Stimulated activated CD8-positive, alpha-beta memory T cell treated with anti-CD3 and anti-CD28 coated beads, Interleukin-4, amount 100 ng/mL, for 24 hours (primary cell): Measurements from ENCODE around the gene GAL3ST2.
A peak's percentile ranks its signal among the peaks of the same experiment; 100 is the strongest.
"Not testable (repeated sequence)": the region's sequence is repeated elsewhere in the genome, so short reads cannot be mapped to it uniquely, and the experiment has no call there.

Experiments used
- DNase-seq: peaks from one replicate; pipeline ENCODE4 v3.0.0-alpha.2; 2020; ENCODE audit warnings: low read depth

The GAL3ST2 gene

DNA sequence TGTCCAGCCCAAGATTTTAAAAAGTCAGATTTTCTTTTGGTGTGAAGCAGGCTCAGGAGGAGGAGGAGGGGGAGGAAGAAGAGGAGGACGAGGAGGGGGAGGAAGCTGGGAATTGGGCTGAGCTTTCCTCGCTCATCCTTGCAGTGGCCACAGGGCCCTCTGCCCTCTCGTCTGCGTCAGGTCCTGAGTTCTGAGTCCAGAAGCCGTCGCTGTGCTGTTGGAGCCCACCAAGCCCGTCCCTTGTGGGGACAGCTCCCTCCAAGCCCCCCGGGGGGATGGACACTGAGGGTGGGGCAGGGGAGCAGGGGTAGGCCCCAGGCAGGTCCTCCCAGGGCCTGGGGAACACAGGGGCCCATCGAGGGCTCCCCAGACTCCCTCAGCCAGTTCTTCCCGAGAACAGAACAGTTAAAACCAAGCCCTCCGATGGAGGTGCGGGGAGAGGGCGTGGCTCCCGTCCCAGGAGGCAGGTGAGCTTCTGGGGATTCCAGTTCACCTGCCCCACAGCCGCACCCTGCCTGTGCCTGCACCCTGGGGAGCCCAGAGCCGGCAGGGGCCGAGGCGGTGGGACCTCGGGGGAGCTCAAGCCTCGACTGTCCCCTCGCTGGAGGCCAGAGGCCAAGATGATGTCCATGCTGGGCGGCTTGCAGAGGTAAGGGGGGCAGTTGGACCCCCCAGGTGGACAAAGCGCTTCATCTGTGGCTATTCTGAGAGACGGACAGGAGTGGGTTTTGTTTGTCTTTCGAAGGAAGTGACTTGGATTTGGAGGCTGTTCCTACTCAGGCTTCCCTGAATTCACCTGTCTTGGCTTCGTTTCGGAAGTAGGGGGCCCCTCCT, at the start of gene GAL3ST2:
Gene GAL3ST2, plus strand, starts transcription at position 487 of the 834 bp plus-strand sequence. Its CDS starts 134 bp downstream, at position 621.
- DNase-seq: no peak

DNA sequence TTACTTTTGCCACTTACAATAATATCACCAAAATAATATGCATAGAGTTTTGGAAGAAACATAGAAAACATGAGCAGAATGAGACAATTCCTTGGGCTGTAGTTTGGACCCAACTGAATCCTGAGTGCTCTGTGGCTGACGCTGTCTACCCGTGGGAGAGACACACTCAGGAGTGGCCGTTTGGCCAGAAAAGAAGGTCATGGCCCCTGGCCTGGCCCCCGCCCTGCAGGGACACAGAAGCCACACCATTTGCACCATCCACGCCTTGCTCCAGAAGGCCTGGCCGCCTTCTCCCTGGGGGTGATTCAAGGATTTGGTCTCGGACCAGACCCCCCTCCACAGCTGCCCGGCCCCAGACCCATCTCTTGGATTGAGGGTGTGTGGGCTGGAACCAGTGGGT, 48.6 kb upstream of the GAL3ST2 start:
- DNase-seq: no peak

DNA sequence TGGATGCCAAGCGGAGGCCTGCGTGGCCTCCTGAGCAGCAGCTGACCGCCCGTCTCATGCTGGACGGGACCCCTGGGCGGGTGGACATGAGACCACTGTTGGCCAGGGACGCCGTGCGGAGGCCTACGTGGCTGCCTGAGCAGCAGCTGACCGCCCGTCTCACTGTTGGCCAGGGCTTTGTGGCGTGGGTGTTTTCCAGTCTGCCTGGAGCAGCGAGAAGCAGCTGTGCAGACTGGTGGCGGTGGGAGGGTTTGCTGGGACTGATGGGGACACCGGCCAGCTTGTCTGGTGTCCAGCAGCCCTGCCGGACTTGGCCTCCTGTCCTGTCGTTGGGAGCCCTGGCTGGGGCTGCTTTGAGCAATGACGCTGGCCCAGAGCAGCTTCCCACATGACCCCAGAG, 48.0 kb upstream of the GAL3ST2 start:
- no peak for DNase-seq

DNA sequence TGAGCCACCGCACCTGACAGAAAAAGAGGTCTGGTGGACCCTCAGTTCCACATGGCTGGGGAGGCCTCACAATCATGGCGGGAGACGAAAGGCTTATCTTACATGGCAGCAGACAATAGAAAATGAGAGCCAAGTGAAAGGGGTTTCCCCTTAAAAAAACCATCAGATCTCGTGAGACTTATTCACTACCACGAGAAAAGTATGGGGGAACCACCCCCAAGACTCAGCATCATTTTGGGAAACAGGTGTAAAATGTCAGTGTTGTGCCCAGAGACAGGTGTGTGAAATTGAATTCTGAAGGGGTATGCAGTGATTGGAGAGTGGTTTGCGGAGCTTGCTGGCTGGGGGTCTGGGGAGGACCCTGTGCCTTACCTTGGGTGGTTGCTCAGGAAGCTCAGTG, 46.8 kb upstream of the GAL3ST2 start:
- DNase-seq: no peak

DNA sequence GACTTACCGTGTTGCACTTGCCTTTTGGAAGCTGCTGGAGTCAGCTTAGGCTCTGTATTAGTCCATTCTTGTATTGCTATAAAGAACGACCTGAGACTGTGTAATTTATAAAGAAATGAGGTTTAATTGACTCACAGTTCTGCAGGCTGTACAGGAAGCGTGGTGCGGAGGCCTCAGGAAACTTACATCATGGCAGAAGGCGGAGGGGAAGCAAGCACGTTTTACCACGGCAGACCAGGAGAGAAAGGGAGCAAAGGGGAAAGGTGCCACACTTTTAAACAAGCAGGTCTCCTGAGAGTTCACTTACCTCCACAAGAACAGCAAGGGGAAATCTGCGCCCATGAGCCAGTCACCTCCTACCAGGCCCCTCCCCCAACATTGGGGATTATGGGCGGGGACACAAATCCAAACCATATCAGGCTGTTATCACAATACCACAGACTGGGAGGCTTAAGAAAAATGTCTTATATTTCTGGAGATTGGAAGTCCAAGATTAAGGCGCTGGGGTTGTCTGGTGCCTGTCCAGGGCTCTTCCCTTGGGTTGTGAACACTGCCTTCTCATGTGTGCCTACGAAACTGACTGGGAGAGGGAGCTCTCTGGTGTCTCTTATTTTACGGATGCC, 45.8 kb upstream of the GAL3ST2 start:
- DNase-seq: no peak

DNA sequence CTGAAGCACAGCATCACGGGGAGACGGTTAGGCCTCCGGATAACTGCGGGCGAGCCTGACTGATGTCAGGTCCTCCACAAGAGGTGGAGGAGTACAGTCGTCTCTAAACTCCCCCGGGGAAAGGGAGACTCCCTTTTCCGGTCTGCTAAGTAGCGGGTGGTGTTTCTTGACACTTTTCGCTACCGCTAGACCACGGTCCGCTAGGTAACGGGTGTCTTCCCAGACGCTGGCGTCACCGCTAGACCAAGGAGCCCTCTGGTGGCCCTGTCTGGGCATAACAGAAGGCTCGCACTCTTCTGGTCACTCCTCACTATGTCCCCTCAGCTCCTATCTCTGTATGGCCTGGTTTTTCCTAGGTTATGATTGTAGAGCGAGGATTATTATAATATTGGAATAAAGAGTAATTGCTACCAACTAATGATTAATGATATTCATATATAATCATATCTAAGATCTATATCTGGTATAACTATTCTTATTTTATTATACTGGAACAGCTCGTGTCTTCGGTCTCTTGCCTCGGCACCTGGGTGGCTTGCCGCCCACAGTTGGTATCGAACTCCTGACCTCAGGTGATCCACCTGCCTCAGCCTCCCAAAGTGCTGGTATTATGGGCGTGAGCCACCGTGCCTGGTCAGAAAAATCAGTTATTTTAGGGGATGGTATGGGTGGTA, 44.0 kb upstream of the GAL3ST2 start:
- peak; percentile 49 for DNase-seq

DNA sequence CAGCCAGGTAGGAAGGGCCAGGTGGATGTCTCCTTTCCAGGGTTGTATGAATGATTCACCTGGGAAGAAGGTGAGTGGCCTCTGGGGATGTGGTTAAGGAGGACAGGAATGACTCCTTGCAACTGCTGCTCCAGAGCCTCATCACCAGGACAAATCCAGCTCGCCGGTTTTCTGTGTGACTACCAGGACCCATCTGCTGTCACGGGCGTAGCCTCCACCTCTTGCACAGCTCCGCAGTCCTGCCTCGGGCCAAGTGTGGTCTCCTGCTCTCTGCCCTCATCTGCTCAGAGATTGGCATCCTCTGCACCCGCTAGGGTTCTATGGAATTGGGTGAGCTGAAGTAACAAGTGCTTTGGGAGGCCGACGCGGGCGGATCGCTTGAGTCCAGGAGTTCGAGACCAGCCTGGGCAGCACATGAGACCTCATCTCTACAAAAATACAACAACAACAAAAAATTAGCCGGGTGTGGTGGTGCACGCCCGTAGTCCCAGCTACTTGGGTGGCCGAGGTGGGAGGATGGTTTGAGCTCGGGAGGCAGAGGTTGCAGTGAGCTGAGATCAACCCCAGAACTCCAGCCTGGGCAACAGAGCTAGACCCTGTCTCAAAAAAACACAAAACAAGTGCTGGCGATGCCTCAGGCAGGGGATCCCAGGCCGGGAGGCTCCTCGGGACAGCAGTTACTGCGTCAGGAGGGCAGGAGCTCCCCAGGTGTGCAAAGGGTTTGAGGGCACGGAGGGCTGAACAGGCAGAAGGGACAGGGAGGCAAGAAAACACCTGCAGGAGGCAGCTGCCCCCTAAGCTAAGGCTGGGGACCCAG, 43.0 kb upstream of the GAL3ST2 start:
- DNase-seq: no peak

DNA sequence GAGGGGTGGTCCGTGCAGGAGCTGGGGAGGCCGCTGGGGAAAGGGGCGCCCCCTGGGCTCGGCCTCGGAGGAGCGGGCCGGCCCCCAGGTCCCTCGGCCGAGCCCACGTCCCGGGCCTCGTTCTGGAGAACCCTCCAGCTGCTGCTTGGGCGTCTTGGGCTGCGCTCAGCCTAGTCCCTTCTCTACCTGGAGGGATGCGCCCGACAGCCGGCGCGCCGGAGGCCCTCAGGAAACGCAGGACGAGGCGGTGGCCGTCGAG, 42.5 kb upstream of the GAL3ST2 start:
- no peak for DNase-seq

DNA sequence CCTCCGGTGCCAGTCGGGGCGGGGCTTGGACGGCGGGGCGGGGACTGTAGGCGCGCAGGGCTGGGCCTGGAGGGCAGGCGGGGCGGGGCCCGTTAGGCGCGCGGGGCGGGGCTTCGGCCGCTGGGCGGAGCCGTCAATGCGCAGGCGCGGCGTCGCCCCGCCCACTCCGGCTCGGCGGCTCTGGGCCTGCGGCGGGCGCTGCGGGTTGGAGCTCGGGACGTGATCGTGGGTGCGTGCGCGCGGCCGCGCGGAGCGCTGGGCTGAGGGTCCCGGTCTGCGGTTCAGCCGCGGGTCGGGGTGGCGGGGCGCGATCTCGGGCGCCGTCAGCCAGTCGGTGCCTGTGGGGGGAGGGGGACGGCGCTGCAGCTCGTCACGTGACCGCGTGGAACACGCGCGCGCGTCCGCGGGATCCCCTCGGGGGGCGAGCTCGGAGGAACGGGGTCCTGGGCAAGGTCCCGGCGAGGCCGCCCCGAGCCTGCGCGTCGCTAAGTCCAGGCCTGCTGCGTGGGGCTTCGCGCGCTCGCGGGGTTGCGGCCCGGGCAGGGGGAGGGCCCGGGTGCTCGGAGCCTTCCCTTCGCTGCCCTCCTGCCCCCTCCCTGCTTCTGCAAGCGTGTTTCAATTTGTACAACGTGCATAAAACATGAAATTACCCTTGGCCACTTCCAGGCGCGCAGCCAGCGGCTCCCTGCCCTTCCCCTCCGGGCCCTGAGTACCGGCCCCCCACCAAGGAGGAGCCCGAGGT, 42.0 kb upstream of the GAL3ST2 start, which contains the start of gene D2HGDH:
Gene D2HGDH, plus strand, starts transcription at position 164 of the 742 bp plus-strand sequence. CDS start 595 bp downstream, outside the sequence.
- DNase-seq: peak; percentile 91

DNA sequence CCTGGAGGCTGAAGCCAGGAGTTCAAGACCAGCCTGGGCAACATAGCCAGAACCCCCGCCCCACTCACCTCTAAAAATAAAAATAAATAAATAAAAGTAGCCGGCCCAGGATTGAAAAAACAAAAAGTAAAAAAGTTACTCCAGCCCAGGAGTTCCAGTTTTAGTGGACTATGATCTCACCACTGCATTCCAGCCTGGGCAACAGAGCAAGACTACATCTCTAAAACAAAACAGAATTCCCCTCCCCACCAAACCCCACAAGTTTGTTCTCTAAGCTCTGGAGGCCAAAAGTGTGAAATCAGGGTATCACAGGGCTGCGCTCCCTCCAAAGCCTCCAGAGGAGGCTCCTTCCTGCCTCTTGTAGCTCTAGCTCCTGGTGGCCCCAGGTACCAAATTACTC, 40.5 kb upstream of the GAL3ST2 start:
- no peak for DNase-seq

DNA sequence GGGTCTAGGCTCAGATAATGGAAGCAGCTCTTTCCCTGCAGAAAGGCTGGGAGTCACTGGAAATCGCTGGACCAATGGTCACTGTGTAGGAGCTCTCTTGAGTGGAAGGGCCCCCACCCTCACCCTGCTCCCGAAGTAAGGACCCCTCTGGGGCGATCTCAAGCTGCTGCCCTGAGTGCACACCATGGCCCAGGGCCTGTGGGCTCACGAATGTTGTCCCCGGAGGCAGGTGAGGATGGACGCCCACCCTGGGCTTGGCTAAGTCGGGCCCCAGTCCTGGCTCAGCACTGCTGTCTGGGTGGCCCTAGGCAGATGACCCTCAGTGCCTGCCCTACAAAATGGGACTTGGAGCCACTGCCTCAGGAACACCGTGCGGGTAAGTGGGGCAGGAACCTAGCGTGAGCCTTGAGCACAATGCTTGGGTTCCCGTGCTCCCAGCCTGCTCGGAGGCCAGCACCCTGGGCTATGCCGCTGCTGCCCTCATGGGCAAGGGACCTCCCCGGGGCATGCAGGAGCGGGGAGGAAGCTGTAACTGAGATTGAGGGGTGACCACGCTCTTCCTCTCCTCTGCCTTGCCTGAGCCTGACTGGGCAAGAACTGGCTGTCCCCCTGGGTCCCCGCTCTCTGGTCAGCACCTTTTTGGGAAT, 38.5 kb upstream of the GAL3ST2 start:
- no peak for DNase-seq

DNA sequence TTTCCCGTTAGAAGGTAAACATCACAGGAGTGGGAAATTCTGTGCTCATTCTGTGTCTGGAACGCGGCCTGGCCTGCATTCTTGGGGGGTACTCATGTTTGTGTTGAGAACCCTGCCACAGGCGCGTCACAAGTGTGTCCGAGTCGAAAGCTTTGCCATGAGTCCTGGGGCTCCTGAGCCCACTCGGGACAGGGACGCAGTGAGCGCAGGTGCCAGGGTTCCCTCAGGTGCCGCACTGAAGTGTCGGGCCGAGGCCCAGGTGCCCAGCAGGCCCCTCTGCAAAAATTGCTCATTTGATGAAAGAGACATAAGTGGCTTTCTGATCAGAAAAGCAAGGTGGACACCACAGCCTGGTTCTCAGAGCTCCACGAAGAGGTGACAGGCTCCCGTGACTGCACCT, 37.4 kb upstream of the GAL3ST2 start:
- no peak for DNase-seq

DNA sequence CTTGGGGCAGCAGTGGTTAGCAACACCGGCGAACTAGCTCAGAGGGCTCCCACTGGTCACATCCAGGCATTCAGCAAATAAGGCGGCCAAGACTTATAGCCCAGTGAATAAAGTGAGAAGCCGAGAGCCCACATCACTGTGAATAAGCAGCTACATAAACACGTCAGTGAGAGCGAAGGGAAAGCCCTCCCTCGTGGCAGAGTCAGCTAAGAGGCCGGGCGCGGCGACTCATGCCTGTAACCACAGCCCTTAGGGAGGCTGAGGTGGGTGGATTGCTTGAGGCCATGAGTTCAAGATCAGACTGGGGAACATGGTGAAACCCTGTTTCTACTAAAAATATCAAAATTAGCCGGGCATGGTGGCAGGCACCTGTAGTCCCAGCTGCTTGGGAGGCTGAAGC, 37.0 kb upstream of the GAL3ST2 start:
- DNase-seq: peak; percentile 46

DNA sequence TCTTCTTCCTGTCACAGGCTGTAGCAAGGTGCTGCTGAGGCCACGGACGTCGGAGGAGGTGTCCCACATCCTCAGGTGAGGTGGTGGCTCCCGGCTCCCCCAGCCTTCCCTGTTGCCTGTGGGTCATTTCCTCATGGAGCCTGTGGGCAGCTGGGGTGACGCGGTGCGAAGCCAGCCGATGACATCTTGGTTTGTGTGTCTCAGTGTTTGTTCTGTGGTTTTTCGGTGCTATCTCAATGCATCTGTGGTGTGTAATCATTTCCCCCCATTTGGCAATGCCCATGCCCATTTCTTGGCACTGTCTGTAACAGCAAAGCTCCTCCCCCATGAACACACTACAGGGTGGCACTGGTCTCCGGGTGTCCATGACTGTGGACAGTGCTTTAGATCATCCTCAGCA, 35.6 kb upstream of the GAL3ST2 start:
- no peak for DNase-seq

DNA sequence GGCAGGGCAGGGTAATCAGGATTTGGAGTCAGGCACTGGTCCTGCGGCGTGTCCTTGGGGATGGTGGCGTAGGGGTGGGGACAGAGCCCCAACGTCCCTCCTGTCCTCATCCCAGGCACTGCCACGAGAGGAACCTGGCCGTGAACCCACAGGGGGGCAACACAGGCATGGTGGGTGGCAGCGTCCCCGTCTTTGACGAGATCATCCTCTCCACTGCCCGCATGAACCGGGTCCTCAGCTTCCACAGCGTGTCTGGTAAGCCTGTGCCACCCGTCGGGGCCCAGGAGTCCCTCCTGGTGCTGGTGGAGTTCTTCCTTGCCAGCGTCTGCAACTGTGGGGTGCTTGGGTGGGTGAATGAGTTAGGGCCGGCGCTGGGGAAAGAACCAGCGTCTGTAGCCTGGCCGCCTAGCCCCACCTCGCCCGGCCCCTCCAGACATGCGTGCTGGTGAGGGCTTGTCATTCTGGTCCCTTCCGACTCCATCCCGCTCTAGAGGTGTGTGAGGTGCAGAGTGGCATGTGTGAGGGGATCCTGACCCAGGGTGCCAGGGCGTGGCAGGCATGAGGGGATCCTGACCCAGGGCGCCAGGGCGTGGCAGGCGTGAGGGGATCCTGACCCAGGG, 34.2 kb upstream of the GAL3ST2 start:
- no peak for DNase-seq

DNA sequence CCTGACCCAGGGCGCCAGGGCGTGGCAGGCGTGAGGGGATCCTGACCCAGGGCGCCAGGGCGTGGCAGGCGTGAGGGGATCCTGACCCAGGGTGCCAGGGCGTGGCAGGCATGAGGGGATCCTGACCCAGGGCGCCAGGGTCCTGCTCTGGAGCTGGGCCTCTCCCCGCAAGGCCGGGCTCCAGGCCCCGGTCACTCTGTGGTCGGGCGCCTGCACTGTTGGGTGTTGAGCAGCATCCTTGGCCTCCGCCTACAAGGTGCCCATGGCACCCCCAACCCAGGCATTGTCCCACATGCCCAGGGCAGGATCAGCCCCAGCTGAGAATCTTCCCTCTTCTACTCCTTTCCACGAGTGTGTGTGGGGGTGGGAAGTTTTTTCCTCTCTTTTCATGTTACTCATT, 33.6 kb upstream of the GAL3ST2 start:
- not testable (repeated sequence) for DNase-seq

DNA sequence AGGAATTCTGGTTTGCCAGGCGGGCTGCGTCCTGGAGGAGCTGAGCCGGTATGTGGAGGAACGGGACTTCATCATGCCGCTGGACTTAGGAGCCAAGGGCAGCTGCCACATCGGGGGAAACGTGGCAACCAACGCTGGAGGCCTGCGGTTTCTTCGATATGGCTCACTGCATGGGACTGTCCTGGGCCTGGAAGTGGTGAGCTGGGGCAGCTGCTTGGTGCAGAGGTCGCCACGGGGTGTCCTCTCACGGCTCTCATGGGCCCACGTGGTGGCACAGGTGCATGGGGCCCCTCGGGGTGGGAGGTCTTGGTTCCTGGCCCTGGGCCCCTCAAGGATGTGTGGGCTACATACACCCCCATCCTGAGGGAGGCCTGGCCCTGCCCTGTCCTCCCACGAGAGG, 33.0 kb upstream of the GAL3ST2 start:
- no peak for DNase-seq

DNA sequence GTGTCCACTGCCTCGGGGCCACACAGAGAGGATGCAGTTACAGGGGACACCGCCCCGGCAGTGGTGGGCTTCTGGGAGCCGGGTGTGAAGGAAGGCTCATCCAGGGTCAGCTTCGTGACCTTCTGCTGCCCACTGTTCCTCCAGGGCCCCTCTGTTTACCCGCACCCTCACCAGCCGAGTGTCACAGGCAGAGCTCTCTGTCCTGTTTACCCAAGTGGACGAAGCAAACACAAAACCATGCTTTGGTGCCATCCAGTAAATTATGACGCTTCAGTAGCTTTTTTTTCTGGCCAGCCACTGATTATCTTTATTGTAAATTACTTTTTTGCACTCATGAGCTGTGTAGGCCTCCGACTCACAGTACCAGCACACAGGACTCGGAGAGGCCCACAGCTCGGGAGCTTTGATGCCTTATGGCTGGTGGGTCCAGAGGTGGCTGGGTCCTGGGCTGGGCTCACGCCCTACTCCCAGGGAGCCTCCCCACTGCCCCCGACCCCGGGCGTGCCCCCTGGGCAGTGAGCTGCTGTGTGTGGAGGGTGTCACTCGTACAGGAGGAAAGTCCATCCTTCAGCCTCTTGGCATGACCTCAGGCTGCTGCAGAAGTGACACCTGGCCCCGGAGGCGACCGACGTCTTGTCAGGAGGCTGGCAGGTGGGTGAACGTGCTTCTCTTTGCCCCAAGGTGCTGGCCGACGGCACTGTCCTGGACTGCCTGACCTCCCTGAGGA, 32.4 kb upstream of the GAL3ST2 start:
- no peak for DNase-seq

DNA sequence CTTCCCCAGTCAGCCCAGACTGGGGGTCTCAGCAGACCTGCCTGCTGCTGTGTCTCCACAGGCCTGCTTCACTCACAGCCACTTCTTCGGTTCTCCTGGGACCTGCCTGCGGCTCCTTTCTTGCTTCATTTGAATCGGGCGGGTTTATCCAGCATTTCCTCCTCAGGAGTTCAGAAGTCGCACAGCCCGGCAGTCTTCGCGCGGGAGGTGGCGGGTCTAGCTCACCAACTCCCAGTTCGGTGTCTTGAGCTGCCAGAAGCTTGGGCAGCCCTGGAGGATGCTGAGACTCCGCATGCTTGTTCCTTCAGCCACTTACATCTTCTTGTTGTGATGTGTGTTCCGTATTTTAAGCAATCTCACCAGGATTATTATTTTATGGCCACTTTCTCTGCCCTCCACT, 31.3 kb upstream of the GAL3ST2 start:
- DNase-seq: no peak

DNA sequence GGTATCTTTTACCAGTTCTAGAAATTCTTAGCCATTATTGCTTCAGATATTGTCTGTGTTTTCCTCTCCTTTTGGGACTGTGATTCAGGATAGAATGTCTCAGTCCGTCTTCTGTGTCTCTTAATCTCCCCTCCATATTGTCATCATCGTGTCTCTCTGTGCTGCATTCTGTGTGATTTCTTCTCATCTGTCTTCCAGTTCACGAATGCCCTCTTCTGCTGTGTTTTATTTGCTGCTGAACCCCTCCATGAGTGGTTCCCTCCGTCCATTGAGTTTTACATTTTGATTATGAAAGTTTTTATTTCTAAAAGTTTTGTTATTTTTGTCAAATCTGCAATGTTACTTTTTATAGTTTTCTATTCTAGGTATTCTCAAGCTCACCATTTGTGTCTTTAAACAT, 30.5 kb upstream of the GAL3ST2 start:
- no peak for DNase-seq
